Mucosa of stomach (tissue), 1 donor: Measurements from ENCODE around the gene KRTAP4-3.
"Not testable (repeated sequence)": the region's sequence is repeated elsewhere in the genome, so short reads cannot be mapped to it uniquely, and the experiment has no call there.

Experiments
- H3K27me3 ChIP-seq: one replicate; pipeline ENCODE4 v1.7.0; 2013; ENCODE audit warnings: mild to moderate bottlenecking, low read length; ENCODE audit not compliant: control insufficient read depth, insufficient read depth
- H3K36me3 ChIP-seq: one replicate; pipeline ENCODE4 v1.7.0; 2013; ENCODE audit warnings: low read length; ENCODE audit not compliant: control insufficient read depth, insufficient read depth
- H3K4me1 ChIP-seq: one replicate; pipeline ENCODE4 v1.7.0; 2013; ENCODE audit warnings: mild to moderate bottlenecking, low read length; ENCODE audit not compliant: control insufficient read depth, insufficient read depth
- H3K4me3 ChIP-seq: one replicate; pipeline ENCODE4 v1.7.0; 2013; ENCODE audit warnings: low read length
- H3K9ac ChIP-seq: one replicate; pipeline ENCODE4 v1.7.0; 2013; ENCODE audit warnings: mild to moderate bottlenecking, low read length, moderate library complexity
- H3K9me3 ChIP-seq: one replicate; pipeline ENCODE4 v1.7.0; 2013; ENCODE audit warnings: mild to moderate bottlenecking, low read length, moderate library complexity; ENCODE audit not compliant: control insufficient read depth
- donor health status: Pancreatic carcinoma.

Gene KRTAP4-3

DNA sequence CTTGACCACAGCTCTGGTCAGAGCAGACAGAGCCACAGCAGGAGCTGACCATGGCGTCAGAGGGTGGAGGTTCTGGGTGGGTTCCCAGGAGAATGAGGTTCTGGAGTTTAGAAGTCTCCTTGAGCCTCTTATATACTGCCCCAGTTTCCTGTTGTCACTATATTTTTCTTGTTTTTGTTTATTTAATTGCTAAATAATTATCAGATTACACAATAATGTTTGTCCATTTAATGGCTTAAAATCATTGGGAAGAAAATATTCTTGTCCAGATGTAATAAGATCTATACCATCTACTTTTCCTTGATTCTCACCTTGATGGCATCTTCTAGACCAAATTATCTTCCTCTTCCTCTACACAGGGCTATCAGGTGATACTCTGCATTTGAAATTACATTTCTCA, at the start of gene KRTAP4-3:
TSS of gene KRTAP4-3 (minus strand) at position 101 of the 400 bp plus-strand sequence. CDS start at position 52, 49 bp downstream.
- Histone ChIP-seq H3K9me3 (no peaks in the 10 kb centered on the region), H3K4me1 (no peaks in the 10 kb centered on the region), H3K9ac (no peak within 1 kb of the TSS), H3K4me3 (no peak within 1 kb of the TSS), H3K36me3 (no peaks in the 10 kb centered on the region), H3K27me3 (no peaks in the 10 kb centered on the region)

DNA sequence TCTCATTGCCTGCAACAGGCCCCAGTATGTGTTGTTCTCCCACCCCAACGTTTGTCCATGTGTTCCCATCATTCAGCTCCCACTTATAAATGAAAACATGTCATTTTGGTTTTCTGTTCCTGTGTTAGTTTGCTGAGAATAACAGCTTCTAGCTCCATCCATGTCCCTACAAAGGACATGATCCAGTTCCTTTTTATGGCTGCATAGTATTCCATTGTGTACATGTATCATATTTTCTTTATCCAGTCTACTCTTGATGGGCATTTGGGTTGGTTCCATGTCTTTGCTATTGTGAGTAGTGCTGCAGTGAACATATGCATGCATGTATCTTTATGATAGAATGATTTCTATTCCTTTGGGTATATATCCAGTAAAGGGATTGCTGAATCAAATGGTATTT, 47.7 kb upstream of the KRTAP4-3 start:
- H3K9me3 ChIP-seq = no peaks in the 10 kb centered on the region

DNA sequence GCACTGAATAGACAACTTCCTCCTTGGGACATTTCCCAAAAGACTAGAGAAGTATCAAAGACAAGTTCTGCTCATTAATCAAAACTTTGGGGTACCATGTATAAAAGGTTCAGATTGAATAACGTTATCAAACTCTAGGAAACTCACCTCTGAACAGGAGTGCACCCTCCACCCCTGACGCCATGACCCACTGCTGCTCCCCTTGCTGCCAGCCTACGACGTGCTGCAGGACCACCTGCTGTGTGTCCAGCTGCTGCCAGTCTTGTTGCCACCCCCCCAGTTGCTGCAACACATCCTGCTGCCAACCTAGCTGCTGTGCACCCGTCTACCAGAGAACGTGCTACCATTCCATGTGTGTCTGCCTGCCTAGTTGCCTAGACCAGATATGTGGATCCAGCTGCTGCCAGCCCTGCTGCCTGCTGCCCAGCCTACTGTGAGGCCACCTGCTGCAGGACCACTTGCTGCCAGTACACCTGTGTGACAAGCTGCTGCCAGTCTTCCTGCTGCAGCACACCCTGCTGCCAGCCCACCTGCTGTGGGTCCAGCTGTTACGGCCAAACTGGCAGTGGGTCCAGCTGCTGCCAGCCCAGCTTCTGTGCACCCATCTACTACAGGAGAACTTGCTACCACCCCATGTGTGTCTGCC, 44.6 kb upstream of the KRTAP4-3 start:
- H3K4me1 ChIP-seq = no peaks in the 10 kb centered on the region
- no peaks in the 10 kb centered on the region for H3K36me3 ChIP-seq
- peaks cover 7% of the 10 kb centered on the region for H3K27me3 ChIP-seq

More for the DNA sequence above, 47.7 kb upstream of the KRTAP4-3 start:
- no peaks in the 10 kb centered on the region for H3K36me3 ChIP-seq
- no peaks in the 10 kb centered on the region for H3K4me1 ChIP-seq
- peaks cover 3% of the 10 kb centered on the region for H3K27me3 ChIP-seq
- H3K4me3 ChIP-seq = no peak overlapping the region
- no peak overlapping the region for H3K9ac ChIP-seq

DNA sequence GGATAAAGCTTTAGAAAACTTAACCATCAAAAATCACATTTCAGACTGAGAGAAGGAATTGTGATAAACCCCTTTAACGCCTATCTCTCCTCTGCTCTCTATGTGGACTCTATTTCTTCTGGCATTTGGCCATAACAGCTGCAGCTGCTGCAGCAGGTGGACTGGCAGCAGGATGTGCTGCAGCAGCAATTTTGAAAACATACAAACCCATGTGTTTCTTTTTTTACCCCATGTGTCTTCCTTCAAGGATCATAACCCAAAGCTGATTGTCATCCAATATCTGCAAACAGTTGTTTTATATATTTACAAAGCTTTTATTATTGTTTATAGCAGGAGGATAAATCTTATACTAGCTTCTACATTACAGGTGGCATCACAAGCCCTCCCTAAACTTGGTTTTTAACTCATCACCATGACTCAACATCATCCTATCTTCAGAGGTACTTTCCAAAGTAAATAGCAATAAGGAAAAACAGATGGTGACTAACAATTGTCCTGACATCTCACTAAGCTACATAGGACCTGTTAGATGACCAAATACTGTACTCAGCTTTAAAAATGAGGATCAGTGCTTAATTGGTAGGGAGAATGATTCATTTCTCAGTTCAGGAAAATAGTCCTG, 43.9 kb upstream of the KRTAP4-3 start:
- Histone ChIP-seq H3K9ac (no peak overlapping the region), H3K27me3 (peaks cover 7% of the 10 kb centered on the region), H3K9me3 (no peaks in the 10 kb centered on the region), H3K4me3 (no peak overlapping the region), H3K4me1 (no peaks in the 10 kb centered on the region), H3K36me3 (no peaks in the 10 kb centered on the region)

More for the DNA sequence above, 44.6 kb upstream of the KRTAP4-3 start:
- Histone ChIP-seq H3K4me3 (no peak overlapping the region), H3K9ac (no peak overlapping the region), H3K9me3 (no peaks in the 10 kb centered on the region)

DNA sequence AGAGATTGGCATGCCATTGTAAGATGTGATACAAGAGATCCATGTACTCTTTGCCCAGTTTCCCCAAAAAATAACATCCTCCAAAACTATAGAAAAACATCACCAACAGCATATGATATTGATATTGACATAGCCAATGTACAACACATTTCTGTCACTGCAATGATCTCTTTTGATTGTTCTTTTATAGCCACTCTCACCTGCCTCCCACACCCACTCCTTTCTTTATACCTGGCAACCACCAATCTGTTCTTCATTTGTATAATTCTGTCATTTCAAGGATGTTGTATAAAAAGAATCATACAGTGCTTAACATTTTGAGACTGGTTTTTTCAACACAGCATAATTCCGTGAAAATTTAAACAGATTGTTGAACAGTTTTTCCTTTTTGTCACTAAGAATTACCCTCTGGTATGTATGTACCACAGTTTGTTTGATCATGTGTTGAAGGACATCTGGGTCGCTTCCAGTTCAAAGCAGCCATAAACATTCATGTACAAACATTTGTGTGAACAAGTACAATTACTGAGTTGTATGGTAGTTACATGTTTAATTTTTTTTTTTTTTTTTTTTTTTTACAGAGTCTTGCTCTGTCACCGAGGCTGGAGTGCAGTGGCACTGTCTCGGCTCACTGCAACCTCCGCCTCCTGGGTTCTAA, 31.5 kb upstream of the KRTAP4-3 start:
- Histone ChIP-seq H3K9me3 (no peaks in the 10 kb centered on the region), H3K9ac (no peak overlapping the region), H3K4me1 (no peaks in the 10 kb centered on the region), H3K36me3 (no peaks in the 10 kb centered on the region), H3K27me3 (no peaks in the 10 kb centered on the region), H3K4me3 (no peak overlapping the region)

DNA sequence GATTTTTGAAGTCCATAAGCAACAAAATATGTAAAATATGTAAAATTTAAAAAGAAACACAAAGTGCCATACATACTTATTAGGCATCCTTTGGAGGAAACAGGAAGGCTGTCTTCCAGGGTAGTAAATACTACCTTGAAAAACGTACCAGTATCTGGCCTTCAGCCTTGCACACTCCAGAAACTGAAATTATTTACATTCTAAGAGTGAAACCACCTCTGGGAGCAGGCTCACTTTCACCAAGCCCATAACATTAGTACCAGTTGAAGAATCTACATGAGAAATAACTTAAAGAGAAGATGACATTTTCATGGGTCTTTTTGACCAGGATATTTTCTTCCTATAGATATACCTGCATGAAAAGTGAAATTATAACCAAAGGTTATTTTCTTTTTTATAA, 28.0 kb upstream of the KRTAP4-3 start:
- Histone ChIP-seq H3K4me1 (no peaks in the 10 kb centered on the region), H3K9ac (no peak overlapping the region), H3K36me3 (no peaks in the 10 kb centered on the region), H3K9me3 (no peaks in the 10 kb centered on the region), H3K27me3 (no peaks in the 10 kb centered on the region), H3K4me3 (no peak overlapping the region)

DNA sequence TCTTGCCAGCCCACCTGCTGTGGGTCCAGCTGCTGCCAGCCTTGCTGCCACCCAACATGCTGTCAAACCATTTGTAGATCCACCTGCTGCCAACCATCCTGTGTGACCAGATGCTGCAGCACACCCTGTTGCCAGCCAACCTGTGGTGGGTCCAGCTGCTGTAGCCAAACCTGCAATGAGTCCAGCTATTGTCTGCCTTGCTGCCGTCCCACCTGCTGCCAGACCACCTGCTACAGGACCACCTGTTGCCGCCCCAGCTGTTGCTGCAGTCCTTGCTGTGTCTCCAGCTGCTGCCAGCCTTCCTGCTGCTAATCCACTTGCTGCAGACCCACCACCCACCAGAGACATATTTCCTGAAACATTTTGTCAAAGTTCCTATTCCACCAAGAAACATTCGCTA, 22.3 kb upstream of the KRTAP4-3 start:
- Histone ChIP-seq H3K9me3 (no peaks in the 10 kb centered on the region), H3K4me3 (no peak overlapping the region), H3K4me1 (no peaks in the 10 kb centered on the region), H3K9ac (no peak overlapping the region), H3K27me3 (peaks cover 4% of the 10 kb centered on the region), H3K36me3 (no peaks in the 10 kb centered on the region)

DNA sequence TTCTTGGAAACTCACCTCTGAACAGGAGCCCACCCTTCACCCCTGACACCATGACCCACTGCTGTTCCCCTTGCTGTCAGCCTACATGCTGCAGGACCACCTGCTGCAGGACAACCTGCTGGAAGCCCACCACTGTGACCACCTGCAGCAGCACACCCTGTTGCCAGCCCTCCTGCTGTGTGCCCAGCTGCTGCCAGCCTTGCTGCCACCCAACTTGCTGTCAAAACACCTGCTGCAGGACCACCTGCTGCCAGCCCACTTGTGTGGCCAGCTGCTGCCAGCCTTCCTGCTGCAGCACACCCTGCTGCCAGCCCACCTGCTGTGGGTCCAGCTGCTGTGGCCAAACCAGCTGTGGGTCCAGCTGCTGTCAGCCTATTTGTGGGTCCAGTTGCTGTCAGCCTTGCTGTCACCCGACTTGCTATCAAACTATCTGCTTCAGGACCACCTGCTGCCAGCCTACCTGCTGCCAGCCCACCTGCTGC, 21.9 kb upstream of the KRTAP4-3 start, which contains the start of gene KRTAP9-1:
TSS of gene KRTAP9-1 (plus strand) at position 51 of the 482 bp plus-strand sequence. CDS start at position 51, 0 bp downstream.
- not testable (repeated sequence) for H3K4me3 ChIP-seq, H3K4me1 ChIP-seq, H3K9me3 ChIP-seq, H3K27me3 ChIP-seq, H3K36me3 ChIP-seq, H3K9ac ChIP-seq

DNA sequence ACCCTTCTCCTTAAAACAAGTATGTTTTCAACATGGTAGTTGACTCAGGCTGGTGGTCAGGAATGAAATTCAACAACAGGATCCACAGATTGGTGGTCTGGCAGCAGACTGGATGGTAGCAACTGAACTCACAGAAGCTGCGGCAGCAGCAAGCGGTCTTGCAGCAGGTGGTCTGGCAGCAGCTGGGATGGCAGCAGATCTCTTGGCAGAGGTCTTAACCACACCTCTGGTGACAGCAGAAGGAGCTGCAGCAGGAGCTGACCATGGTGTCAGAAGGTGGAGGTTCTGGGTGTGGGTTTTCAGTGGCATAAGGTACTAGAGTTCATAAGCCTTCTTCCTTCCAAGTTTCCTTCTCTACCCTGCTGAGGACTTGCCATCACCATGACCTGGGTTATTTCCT, 18.9 kb upstream of the KRTAP4-3 start:
- no peak overlapping the region for H3K9ac ChIP-seq
- H3K4me3 ChIP-seq = no peak overlapping the region
- H3K9me3 ChIP-seq = no peaks in the 10 kb centered on the region
- no peaks in the 10 kb centered on the region for H3K4me1 ChIP-seq
- no peaks in the 10 kb centered on the region for H3K36me3 ChIP-seq
- peaks cover 4% of the 10 kb centered on the region for H3K27me3 ChIP-seq

DNA sequence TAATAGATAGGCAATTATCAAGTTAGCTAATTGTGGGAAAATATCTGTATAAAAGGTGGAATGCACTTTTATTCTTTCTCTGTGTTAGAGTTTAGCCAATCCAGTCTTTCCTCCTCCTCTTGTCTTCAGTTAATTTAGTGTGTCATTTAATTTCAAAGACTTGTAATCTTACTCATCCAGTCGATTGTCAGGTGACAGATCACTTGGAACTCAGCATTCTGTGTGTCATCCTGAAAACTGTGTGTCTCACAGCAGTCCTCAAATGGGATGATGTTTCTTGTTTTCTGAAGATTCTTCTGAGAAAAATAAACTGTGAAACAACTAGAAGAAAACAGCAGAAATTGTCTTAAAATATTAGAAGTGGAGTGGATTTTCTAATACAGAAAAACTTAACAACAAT, 17.0 kb upstream of the KRTAP4-3 start:
- Histone ChIP-seq H3K9me3 (no peaks in the 10 kb centered on the region), H3K27me3 (peaks cover under 1% of the 10 kb centered on the region)

DNA sequence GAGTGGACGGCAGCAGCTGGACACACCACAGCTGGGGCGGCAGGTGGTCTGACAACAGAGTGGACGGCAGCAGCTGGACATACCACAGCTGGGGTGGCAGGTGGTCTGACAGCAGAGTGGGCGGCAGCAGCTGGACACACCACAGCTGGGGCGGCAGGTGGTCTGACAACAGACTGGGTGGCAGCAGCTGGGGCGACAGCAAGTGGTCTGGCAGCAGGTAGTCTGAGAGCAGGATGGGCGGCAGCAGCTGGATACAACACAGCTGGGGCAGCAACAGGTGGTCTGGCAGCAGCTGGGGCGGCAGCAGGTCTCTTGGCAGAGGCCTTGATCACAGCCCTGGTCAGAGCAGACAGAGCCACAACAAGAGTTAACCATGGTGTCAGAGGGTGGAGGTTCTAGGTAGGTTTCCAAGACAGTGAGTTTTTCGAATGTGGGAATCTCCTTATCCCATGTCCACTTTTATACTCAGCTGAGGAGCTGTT, 16.5 kb upstream of the KRTAP4-3 start, which contains the start of gene KRTAP4-1:
TSS of gene KRTAP4-1 (minus strand) at position 432 of the 482 bp plus-strand sequence. CDS start at position 375, 57 bp downstream.
- H3K27me3 ChIP-seq = no peaks in the 10 kb centered on the region
- H3K9me3 ChIP-seq = no peaks in the 10 kb centered on the region
- H3K4me1 ChIP-seq = no peaks in the 10 kb centered on the region
- H3K4me3 ChIP-seq = no peak within 1 kb of the TSS
- no peak within 1 kb of the TSS for H3K9ac ChIP-seq
- no peaks in the 10 kb centered on the region for H3K36me3 ChIP-seq

More for the DNA sequence above, 17.0 kb upstream of the KRTAP4-3 start:
- Histone ChIP-seq H3K36me3 (no peaks in the 10 kb centered on the region), H3K4me1 (no peaks in the 10 kb centered on the region), H3K9ac (no peak overlapping the region), H3K4me3 (no peak overlapping the region)
